Astrocyte (in vitro differentiated cells and primary cell): ENCODE measurements around the gene SLC16A13. TPM values are rescaled to one million over a fixed set of nuclear protein-coding genes. Genes with fewer than 3 reads are reported as not detected.

Experiments
- DNase-seq: peaks from one replicate; pipeline ENCODE4 v3.0.0-alpha.2; 2010; ENCODE audit warnings: low read depth
- FAIRE-seq: peaks from 2 replicates; lab custom pipeline; 2011; peaks lifted over from hg19 to GRCh38; lab: Jason Lieb, UNC
- H2AFZ ChIP-seq: 2 replicates; pipeline ENCODE4 v1.6.0; 2012; ENCODE audit warnings: low read depth, low read length, inconsistent platforms
- H3K27ac ChIP-seq: 2 replicates; pipeline ENCODE4 v1.5.1; 2011; ENCODE audit warnings: low read depth, low read length, inconsistent platforms
- H3K27me3 ChIP-seq: 2 replicates; pipeline ENCODE4 v1.6.0; 2011; ENCODE audit warnings: low read length, inconsistent platforms; ENCODE audit not compliant: insufficient read depth
- H3K36me3 ChIP-seq: 2 replicates; pipeline ENCODE4 v1.5.1; 2011; ENCODE audit warnings: low read length, inconsistent platforms; ENCODE audit not compliant: insufficient read depth
- H3K4me1 ChIP-seq: 2 replicates; pipeline ENCODE4 v1.5.1; 2011; ENCODE audit warnings: low read length, inconsistent platforms; ENCODE audit not compliant: insufficient read depth
- H3K4me2 ChIP-seq: 2 replicates; pipeline ENCODE4 v1.6.0; 2012; ENCODE audit warnings: low read length, inconsistent platforms
- H3K4me3 ChIP-seq: 2 replicates; pipeline ENCODE4 v1.5.1; 2011; ENCODE audit warnings: low read depth, mild to moderate bottlenecking, low read length, inconsistent platforms; ENCODE audit not compliant: insufficient read depth
- H3K79me2 ChIP-seq: 2 replicates; pipeline ENCODE4 v1.6.0; 2012; ENCODE audit warnings: mild to moderate bottlenecking, low read length, inconsistent platforms; ENCODE audit not compliant: insufficient read depth
- H3K9ac ChIP-seq: 2 replicates; pipeline ENCODE4 v1.6.0; 2012; ENCODE audit warnings: mild to moderate bottlenecking, low read length, inconsistent platforms
- H3K9me3 ChIP-seq: 2 replicates; pipeline ENCODE4 v1.5.1; 2012; ENCODE audit warnings: low read depth, mild to moderate bottlenecking, low read length, inconsistent platforms; ENCODE audit not compliant: insufficient read depth
- H4K20me1 ChIP-seq: 2 replicates; pipeline ENCODE4 v1.6.0; 2012; ENCODE audit warnings: low read length, inconsistent platforms; ENCODE audit not compliant: insufficient read depth
- H3K27ac Mint-ChIP-seq: one replicate; pipeline ENCODE4 v1.8.0; 2021; ENCODE audit warnings: mild to moderate bottlenecking, mixed read lengths; ENCODE audit not compliant: unreplicated experiment
- H3K27me3 Mint-ChIP-seq: one replicate; pipeline ENCODE4 v1.8.0; 2021; ENCODE audit warnings: low read depth, mixed read lengths; ENCODE audit not compliant: unreplicated experiment
- H3K36me3 Mint-ChIP-seq: one replicate; pipeline ENCODE4 v1.8.0; 2021; ENCODE audit warnings: low read depth, mixed read lengths; ENCODE audit not compliant: unreplicated experiment
- H3K4me1 Mint-ChIP-seq: one replicate; pipeline ENCODE4 v1.8.0; 2021; ENCODE audit warnings: low read depth, mixed read lengths; ENCODE audit not compliant: unreplicated experiment
- H3K4me3 Mint-ChIP-seq: one replicate; pipeline ENCODE4 v1.8.0; 2021; ENCODE audit warnings: mild to moderate bottlenecking, moderate library complexity, mixed read lengths; ENCODE audit not compliant: unreplicated experiment
- H3K9me3 Mint-ChIP-seq: one replicate; pipeline ENCODE4 v1.8.0; 2021; ENCODE audit warnings: mild to moderate bottlenecking, mixed read lengths; ENCODE audit not compliant: unreplicated experiment
- CTCF ChIP-seq: IDR thresholded peaks from 2 replicates; pipeline ENCODE4 v1.5.1; 2011; ENCODE audit warnings: low read depth, mild to moderate bottlenecking, inconsistent platforms, low read length, moderate library complexity; ENCODE audit not compliant: insufficient read depth
- EZH2 ChIP-seq: IDR thresholded peaks from 2 replicates; pipeline ENCODE4 v1.6.1; 2012; ENCODE audit warnings: mild to moderate bottlenecking, low read length, inconsistent platforms; ENCODE audit not compliant: insufficient read depth
- total RNA-seq: library from RNA; stranded (reverse); gene quantifications from 2 replicates; pipeline ENCODE4 v1.2.1, GENCODE V29; 2021

SLC16A13 gene
- total RNA-seq, 1 donor from 2014 or later: 6.6 TPM

GRCh38 chr17:7011415-7011814 is 24.4 kb upstream of the SLC16A13 start:
- Mint-ChIP-seq H3K4me1 (peaks cover 32% of the 10 kb centered on the region), H3K36me3 (peaks cover 2% of the 10 kb centered on the region), H3K9me3 (no peaks in the 10 kb centered on the region), H3K4me3 (peak overlapping the region; percentile 98), H3K27ac (no peak overlapping the region), H3K27me3 (no peaks in the 10 kb centered on the region)
- H3K4me3 ChIP-seq: peak overlapping the region; percentile 82
- no peak overlapping the region for H2AFZ ChIP-seq
- H3K4me2 ChIP-seq: peak overlapping the region; percentile 89
- peak overlapping the region; percentile 94 for H3K9ac ChIP-seq
- peaks cover 62% of the 10 kb centered on the region for H3K79me2 ChIP-seq
- no peaks in the 10 kb centered on the region for H3K9me3 ChIP-seq
- no peaks in the 10 kb centered on the region for H3K36me3 ChIP-seq
- FAIRE-seq: no peak
- no peaks in the 10 kb centered on the region for H3K27me3 ChIP-seq
- TF ChIP-seq EZH2 (no peak), CTCF (no peak)
- DNase-seq: no peak
- peak overlapping the region; percentile 99 for H3K27ac ChIP-seq
- H4K20me1 ChIP-seq: peaks cover 34% of the 10 kb centered on the region
- H3K4me1 ChIP-seq: peaks cover 33% of the 10 kb centered on the region

- Histone ChIP-seq H3K79me2 (peaks cover 57% of the 10 kb centered on the region), H3K9me3 (no peaks in the 10 kb centered on the region), H3K27me3 (no peaks in the 10 kb centered on the region), H3K4me2 (peak overlapping the region; percentile 89), H3K9ac (peak overlapping the region; percentile 94), H4K20me1 (peaks cover 29% of the 10 kb centered on the region), H2AFZ (peak overlapping the region; percentile 96), H3K36me3 (no peaks in the 10 kb centered on the region), H3K4me3 (peak overlapping the region; percentile 82), H3K4me1 (peaks cover 33% of the 10 kb centered on the region), H3K27ac (peak overlapping the region; percentile 99)
- Mint-ChIP-seq H3K4me1 (peaks cover 32% of the 10 kb centered on the region), H3K27me3 (no peaks in the 10 kb centered on the region), H3K9me3 (no peaks in the 10 kb centered on the region), H3K27ac (peak overlapping the region; percentile 100), H3K36me3 (peaks cover 2% of the 10 kb centered on the region), H3K4me3 (peak overlapping the region; percentile 98)
- TF ChIP-seq EZH2: no peak
- no peak for TF ChIP-seq CTCF
- DNase-seq (no peak), FAIRE-seq (no peak)
Measured at GRCh38 chr17:7011942-7012254, 23.9 kb upstream of the SLC16A13 start.

- Histone ChIP-seq H2AFZ (peak overlapping the region; percentile 73), H3K4me1 (peaks cover 33% of the 10 kb centered on the region), H3K79me2 (peaks cover 45% of the 10 kb centered on the region), H4K20me1 (peaks cover 17% of the 10 kb centered on the region), H3K36me3 (no peaks in the 10 kb centered on the region), H3K4me2 (peak overlapping the region; percentile 89), H3K9me3 (no peaks in the 10 kb centered on the region), H3K9ac (peak overlapping the region; percentile 94), H3K27ac (peak overlapping the region; percentile 99), H3K4me3 (peak overlapping the region; percentile 82), H3K27me3 (no peaks in the 10 kb centered on the region)
- Mint-ChIP-seq H3K4me3 (peak overlapping the region; percentile 98), H3K27me3 (no peaks in the 10 kb centered on the region), H3K9me3 (no peaks in the 10 kb centered on the region), H3K27ac (peak overlapping the region; percentile 100), H3K4me1 (peaks cover 33% of the 10 kb centered on the region), H3K36me3 (peaks cover 4% of the 10 kb centered on the region)
- DNase-seq (peak; percentile 91), FAIRE-seq (no peak)
- TF ChIP-seq CTCF: no peak
- TF ChIP-seq EZH2: no peak
Measured at GRCh38 chr17:7014261-7014994, 21.4 kb upstream of the SLC16A13 start.
